Activated B cell treated with CpG ODN at 0.5 μM for 24 hours (primary cell): ENCODE measurements around the gene ATP2A1. TPM values are rescaled to one million over a fixed set of nuclear protein-coding genes. Genes with fewer than 3 reads are reported as not detected.

Experiments used
- ATAC-seq: fragments of 200-7000 bp; cut with Tn5 transposase; one replicate; pipeline ENCODE4 v1.10.0; 2021; ENCODE audit warnings: low read depth, mild to moderate bottlenecking, moderate library complexity
- CTCF ChIA-PET: fragments of 350-600 bp; sonication (Branson Sonifier 250); formaldehyde crosslinking; loops from one replicate; lab custom pipeline; 2021; ENCODE audit warnings: antibody characterized with exemption; lab: Charles Lee
- POLR2A ChIA-PET: fragments of 350-600 bp; sonication (Branson Sonifier 250); formaldehyde crosslinking; loops from one replicate; lab custom pipeline; 2021; ENCODE audit warnings: antibody characterized with exemption; lab: Charles Lee
- DNase-seq: peaks from one replicate; pipeline ENCODE4 v3.0.0; 2022
- H3K27ac Mint-ChIP-seq: one replicate; pipeline ENCODE4 v1.8.0; 2020; ENCODE audit warnings: mixed read lengths
- H3K27me3 Mint-ChIP-seq: one replicate; pipeline ENCODE4 v1.8.0; 2021; ENCODE audit warnings: mixed read lengths
- H3K36me3 Mint-ChIP-seq: one replicate; pipeline ENCODE4 v1.8.0; 2021; ENCODE audit warnings: low read depth, mixed read lengths
- H3K4me1 Mint-ChIP-seq: one replicate; pipeline ENCODE4 v1.8.0; 2021; ENCODE audit warnings: mixed read lengths
- H3K4me3 Mint-ChIP-seq: one replicate; pipeline ENCODE4 v1.8.0; 2020; ENCODE audit warnings: mild to moderate bottlenecking, mixed read lengths
- H3K9me3 Mint-ChIP-seq: one replicate; pipeline ENCODE4 v1.8.0; 2020; ENCODE audit warnings: mixed read lengths
- intact Hi-C: fragments of 100-400 bp; cut with micrococcal nuclease; formaldehyde crosslinking; loops from one replicate; pipeline ENCODE4 v1.15.1; 2024
- total RNA-seq: library from RNA; stranded (reverse); gene quantifications from 2 replicates; pipeline ENCODE4 v1.2.3, GENCODE V29; 2022
- TF ChIP-seq, protein P1 (sequence below): fragments of 200-600 bp; IDR thresholded peaks from one replicate; pipeline ENCODE4 v1.8.0; 2022; ENCODE audit warnings: antibody characterized with exemption, mild to moderate bottlenecking

Gene ATP2A1
- total RNA-seq, 1 donor from 2014 or later: 1.0 TPM

DNA sequence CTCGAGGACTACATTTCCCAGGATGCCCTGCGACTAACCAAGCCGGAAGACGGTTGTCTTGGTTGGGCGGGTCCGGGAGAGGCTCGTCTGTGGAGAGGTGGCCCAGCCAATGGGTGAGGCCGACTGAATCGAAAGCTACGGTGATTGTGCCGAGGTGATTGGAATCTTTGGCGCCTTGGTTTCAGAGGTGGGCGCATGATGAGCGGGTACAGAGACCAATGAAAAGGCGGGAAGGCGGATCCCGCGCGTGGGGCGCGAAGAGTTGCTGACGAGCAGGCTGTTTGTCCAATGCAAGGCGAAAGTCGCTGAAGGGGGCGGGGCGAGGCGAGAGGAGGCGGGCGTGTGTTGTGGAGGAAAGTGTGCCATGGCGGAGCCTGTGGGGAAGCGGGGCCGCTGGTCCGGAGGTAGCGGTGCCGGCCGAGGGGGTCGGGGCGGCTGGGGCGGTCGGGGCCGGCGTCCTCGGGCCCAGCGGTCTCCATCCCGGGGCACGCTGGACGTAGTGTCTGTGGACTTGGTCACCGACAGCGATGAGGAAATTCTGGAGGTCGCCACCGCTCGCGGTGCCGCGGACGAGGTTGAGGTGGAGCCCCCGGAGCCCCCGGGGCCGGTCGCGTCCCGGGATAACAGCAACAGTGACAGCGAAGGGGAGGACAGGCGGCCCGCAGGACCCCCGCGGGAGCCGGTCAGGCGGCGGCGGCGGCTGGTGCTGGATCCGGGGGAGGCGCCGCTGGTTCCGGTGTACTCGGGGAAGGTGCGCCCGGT is 72.5 kb downstream of the ATP2A1 start, which contains the start of gene NFATC2IP:
NFATC2IP (plus strand) TSS at position 290 of the 762 bp plus-strand sequence; CDS start at position 365, 75 bp downstream.
- TF ChIP-seq, protein P1, sequence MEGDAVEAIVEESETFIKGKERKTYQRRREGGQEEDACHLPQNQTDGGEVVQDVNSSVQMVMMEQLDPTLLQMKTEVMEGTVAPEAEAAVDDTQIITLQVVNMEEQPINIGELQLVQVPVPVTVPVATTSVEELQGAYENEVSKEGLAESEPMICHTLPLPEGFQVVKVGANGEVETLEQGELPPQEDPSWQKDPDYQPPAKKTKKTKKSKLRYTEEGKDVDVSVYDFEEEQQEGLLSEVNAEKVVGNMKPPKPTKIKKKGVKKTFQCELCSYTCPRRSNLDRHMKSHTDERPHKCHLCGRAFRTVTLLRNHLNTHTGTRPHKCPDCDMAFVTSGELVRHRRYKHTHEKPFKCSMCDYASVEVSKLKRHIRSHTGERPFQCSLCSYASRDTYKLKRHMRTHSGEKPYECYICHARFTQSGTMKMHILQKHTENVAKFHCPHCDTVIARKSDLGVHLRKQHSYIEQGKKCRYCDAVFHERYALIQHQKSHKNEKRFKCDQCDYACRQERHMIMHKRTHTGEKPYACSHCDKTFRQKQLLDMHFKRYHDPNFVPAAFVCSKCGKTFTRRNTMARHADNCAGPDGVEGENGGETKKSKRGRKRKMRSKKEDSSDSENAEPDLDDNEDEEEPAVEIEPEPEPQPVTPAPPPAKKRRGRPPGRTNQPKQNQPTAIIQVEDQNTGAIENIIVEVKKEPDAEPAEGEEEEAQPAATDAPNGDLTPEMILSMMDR: no peak
- DNase-seq: peak; percentile 98
- Mint-ChIP-seq H3K36me3 (peaks cover 29% of the 10 kb centered on the region), H3K9me3 (no peaks in the 10 kb centered on the region), H3K4me3 (peak within 1 kb of the TSS; percentile 91), H3K27me3 (no peaks in the 10 kb centered on the region), H3K4me1 (peaks cover 25% of the 10 kb centered on the region), H3K27ac (peak within 1 kb of the TSS; percentile 81)
- ChIA-PET CTCF (interaction anchor here (1.1 to 1.3 kb wide), 3 partner anchors 18 to 77 kb away, joined by 3 to 4 read pairs (median 3); partner anchors contain the start of gene CD19), POLR2A (interaction anchor here (0.6 to 2.4 kb wide), 10 partner anchors 10 to 129 kb away, joined by 4 to 22 read pairs (median 7); partner anchors contain the start of genes ATXN2L, CD19, RABEP2 and SH2B1)
- intact Hi-C loops: loop anchor here (1.0 kb wide), 5 partner anchors 23 to 127 kb away; partner anchors contain the start of genes SH2B1, SPNS1 and TUFM
- peak; percentile 95 for ATAC-seq

DNA sequence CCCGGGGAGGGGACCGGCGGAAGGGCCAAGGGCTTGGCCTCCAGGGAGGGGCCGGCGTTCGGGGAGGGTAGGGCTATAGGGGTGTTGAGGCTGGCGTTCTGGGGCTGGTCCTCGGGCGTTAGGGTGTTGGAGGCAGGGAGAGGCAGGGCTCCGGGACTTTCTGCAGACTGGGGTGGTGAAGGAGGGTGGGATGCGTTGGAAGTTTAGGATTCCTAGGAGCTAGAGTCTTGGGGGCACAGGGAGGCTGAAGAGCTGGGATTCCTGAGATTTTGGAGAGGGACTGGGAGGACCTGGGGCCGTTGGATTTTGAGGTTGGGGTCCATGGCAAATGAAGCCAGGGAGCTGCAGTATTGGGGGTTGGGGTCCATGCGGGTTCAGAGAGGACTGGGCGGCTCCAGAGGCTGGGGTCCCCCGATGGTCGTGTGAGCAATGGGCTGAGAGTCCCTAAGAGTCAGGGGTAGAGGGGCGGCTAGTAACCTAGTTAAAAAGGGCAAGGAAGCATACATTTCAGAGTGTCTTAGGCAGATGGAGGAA is 73.2 kb downstream of the ATP2A1 start:
- peaks cover 24% of the 10 kb centered on the region for H3K4me1 Mint-ChIP-seq
- TF ChIP-seq, protein P1: no peak
- H3K9me3 Mint-ChIP-seq: no peaks in the 10 kb centered on the region
- H3K27me3 Mint-ChIP-seq: no peaks in the 10 kb centered on the region
- H3K4me3 Mint-ChIP-seq: peak overlapping the region; percentile 91
- DNase-seq (no peak), ATAC-seq (no peak)
- POLR2A ChIA-PET: interaction anchor here (0.6 to 2.2 kb wide), 4 partner anchors 15 to 452 kb away, joined by 3 to 20 read pairs (median 3); partner anchors contain the start of genes CD19 and TUFM
- H3K36me3 Mint-ChIP-seq: peaks cover 34% of the 10 kb centered on the region
- CTCF ChIA-PET: no interaction called here
- H3K27ac Mint-ChIP-seq: peak overlapping the region; percentile 72
- intact Hi-C loops: no loop called here

Other genes starting within 250 kb of the ATP2A1 start
- 0.11 TPM in 1 of 2 replicates, not detected in the other for gene NPIPB8, start 240.4 kb upstream of the ATP2A1 start, total RNA-seq
- gene EIF3C, start 167.0 kb upstream of the ATP2A1 start, total RNA-seq: 673 and 689 TPM in 2 replicates
- gene NPIPB9, start 126.7 kb upstream of the ATP2A1 start, total RNA-seq: 4.6 and 5.7 TPM in 2 replicates
- gene ATXN2L, start 55.5 kb upstream of the ATP2A1 start, total RNA-seq: 285 and 335 TPM in 2 replicates
- 189 and 206 TPM in 2 replicates for gene TUFM, start 32.1 kb upstream of the ATP2A1 start, total RNA-seq
- 65.5 and 77.1 TPM in 2 replicates for gene SH2B1, start 14.6 kb upstream of the ATP2A1 start, total RNA-seq
- gene RABEP2, start 46.8 kb downstream of the ATP2A1 start, total RNA-seq: 93.5 and 110 TPM in 2 replicates
- gene CD19, start 53.5 kb downstream of the ATP2A1 start, total RNA-seq: 295 and 316 TPM in 2 replicates
- gene NFATC2IP, start 72.4 kb downstream of the ATP2A1 start, total RNA-seq: 62.9 and 85.7 TPM in 2 replicates
- 26.6 and 29.2 TPM in 2 replicates for gene SPNS1, start 96.3 kb downstream of the ATP2A1 start, total RNA-seq
- 3.8 and 6.2 TPM in 2 replicates for gene LAT, start 106.6 kb downstream of the ATP2A1 start, total RNA-seq